Hematopoietic multipotent progenitor cell treated with erythropoietin and hydrocortisone succinate and interleukin-3 and kit ligand, for 15 days (in vitro differentiated cells): ENCODE results near the gene MAP3K13.
"Not testable (repeated sequence)": the region's sequence is repeated elsewhere in the genome, so short reads cannot be mapped to it uniquely, and the experiment has no call there.

Experiments
- DNase-seq: peaks from one replicate; pipeline ENCODE4 v3.0.0-alpha.2; 2015; ENCODE audit warnings: low spot score

The MAP3K13 gene

GRCh38 chr3:185341616-185342458, 21.1 kb upstream of the MAP3K13 start:
- DNase-seq, result no peak

- no peak for DNase-seq
Measured at GRCh38 chr3:185342459-185343174, 20.3 kb upstream of the MAP3K13 start.

GRCh38 chr3:185347399-185347798, 15.5 kb upstream of the MAP3K13 start:
- DNase-seq, result no peak

GRCh38 chr3:185350841-185351240, 12.1 kb upstream of the MAP3K13 start:
- DNase-seq, result no peak

GRCh38 chr3:185351396-185351795, 11.5 kb upstream of the MAP3K13 start:
- DNase-seq, result no peak

GRCh38 chr3:185353225-185353624, 9.7 kb upstream of the MAP3K13 start:
- no peak for DNase-seq

GRCh38 chr3:185353823-185354614, 8.9 kb upstream of the MAP3K13 start:
- DNase-seq, result peak; percentile 69

GRCh38 chr3:185356499-185356898, 6.4 kb upstream of the MAP3K13 start:
- no peak for DNase-seq

GRCh38 chr3:185361920-185362319, 1.0 kb upstream of the MAP3K13 start:
- DNase-seq, result no peak

GRCh38 chr3:185363662-185364203, 797 bp downstream of the MAP3K13 start:
- DNase-seq, result no peak

- DNase-seq, result no peak
Measured at GRCh38 chr3:185365291-185366073, 2.5 kb downstream of the MAP3K13 start.

GRCh38 chr3:185366074-185366335, 3.1 kb downstream of the MAP3K13 start:
- DNase-seq, result no peak

- DNase-seq, result no peak
Measured at GRCh38 chr3:185366913-185367312, 4.0 kb downstream of the MAP3K13 start.

GRCh38 chr3:185370349-185370748, 7.4 kb downstream of the MAP3K13 start:
- DNase-seq, result not testable (repeated sequence)

- DNase-seq, result no peak
Measured at GRCh38 chr3:185371306-185372074, 8.6 kb downstream of the MAP3K13 start.

- no peak for DNase-seq
Measured at GRCh38 chr3:185381320-185382058, 18.6 kb downstream of the MAP3K13 start.

- no peak for DNase-seq
Measured at GRCh38 chr3:185382154-185382553, 19.2 kb downstream of the MAP3K13 start.

GRCh38 chr3:185386515-185386914, 23.6 kb downstream of the MAP3K13 start:
- DNase-seq, result not testable (repeated sequence)

- DNase-seq, result no peak
Measured at GRCh38 chr3:185387646-185388045, 24.7 kb downstream of the MAP3K13 start.

GRCh38 chr3:185393055-185393454, 30.1 kb downstream of the MAP3K13 start:
- no peak for DNase-seq
